ENCODE measurements around the gene CCN6.
A peak's percentile ranks its signal among the peaks of the same experiment; 100 is the strongest.

DNA sequence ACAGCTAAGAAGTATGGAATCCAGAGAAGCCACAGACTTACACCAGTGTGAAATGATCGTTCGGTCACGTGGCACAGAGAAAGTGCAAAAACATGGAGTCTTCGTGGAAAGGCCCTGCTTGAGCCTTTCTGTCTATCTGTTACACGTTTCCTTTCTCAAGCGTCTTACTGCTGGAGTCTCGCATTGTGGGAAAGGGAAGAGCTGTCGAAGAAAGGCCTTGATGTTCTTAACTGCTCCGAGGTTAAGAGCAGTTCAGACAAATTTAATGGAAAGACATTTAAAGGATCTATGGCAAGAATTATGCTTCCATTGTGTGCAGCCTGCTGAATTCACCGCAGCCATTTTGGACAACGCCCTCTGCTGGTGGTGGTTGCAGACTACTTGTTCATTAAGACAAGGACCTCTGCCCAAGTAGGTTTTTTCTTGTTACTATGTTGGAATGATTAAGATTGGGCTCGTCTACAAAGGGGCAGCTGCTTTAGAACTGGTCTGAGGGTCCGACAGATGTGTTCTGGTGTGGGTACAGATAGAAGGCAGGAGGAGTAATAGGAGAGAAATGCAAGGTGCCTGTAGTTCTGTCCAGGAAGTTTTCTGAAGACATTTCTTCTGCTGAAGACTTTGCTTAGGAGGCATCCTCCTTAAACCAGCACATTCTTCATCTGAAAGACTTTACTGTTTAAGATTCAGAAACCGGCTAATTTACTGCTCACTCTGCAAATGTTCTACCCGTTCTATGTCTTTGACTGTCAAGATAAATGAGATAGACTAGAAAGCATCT lies 24.7 kb upstream of the CCN6 start:
- TF ChIP-seq, protein P1, sequence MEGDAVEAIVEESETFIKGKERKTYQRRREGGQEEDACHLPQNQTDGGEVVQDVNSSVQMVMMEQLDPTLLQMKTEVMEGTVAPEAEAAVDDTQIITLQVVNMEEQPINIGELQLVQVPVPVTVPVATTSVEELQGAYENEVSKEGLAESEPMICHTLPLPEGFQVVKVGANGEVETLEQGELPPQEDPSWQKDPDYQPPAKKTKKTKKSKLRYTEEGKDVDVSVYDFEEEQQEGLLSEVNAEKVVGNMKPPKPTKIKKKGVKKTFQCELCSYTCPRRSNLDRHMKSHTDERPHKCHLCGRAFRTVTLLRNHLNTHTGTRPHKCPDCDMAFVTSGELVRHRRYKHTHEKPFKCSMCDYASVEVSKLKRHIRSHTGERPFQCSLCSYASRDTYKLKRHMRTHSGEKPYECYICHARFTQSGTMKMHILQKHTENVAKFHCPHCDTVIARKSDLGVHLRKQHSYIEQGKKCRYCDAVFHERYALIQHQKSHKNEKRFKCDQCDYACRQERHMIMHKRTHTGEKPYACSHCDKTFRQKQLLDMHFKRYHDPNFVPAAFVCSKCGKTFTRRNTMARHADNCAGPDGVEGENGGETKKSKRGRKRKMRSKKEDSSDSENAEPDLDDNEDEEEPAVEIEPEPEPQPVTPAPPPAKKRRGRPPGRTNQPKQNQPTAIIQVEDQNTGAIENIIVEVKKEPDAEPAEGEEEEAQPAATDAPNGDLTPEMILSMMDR (IDR thresholded peaks at IDR 0.05): peak; percentile 29 to 62 (median 44)
- no peak for TF ChIP-seq POLR2A (IDR thresholded peaks at IDR 0.05)
